ENCODE measurements around the gene XIRP1. TPM values are rescaled to one million over a fixed set of nuclear protein-coding genes. Genes with fewer than 3 reads are reported as not detected.
"Not testable (repeated sequence)": the region's sequence is repeated elsewhere in the genome, so short reads cannot be mapped to it uniquely, and the experiment has no call there.

XIRP1 gene
- total RNA-seq, 1 donor = under 0.01 TPM

DNA sequence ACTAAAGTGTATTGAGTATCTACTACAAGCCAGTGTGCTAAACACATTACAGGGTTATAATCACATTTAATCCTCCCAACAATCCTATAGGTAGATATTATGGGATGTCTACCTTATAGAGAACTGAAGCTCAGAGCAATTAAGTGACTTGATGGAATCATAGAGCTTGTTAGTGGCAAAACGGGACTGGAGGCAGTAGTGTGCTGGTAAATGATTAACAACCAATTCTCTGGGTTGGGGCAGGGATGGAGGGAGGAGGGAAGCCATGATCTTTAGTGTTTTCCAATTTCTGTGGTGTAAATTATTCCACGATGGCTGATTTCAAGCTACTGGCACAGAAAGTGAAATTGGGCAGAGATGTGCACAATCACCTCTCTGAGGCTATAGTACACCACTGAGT lies 20.5 kb downstream of the XIRP1 start:
- DNase-seq (ENCODE audit: low read depth in 2 of 3, low spot score in 2 of 3) = no peak

DNA sequence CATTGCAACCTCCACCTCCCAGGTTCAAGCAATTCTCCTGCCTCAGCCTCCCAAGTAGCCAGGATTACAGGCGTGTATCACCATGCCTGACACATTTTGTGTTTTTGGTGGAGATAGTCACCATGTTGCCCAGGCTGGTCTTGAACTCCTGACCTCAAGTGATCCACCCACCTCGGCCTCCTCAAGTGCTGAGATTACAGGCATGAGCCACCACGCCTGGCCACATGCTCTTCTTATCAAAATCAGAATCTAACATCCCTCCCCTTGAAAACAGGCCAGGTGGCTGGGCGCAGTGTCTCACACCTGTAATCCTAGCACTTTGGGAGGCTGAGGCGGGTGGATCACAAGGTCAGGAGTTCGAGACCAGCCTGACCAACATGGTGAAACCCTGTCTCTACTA lies 21.5 kb downstream of the XIRP1 start:
- not testable (repeated sequence) for DNase-seq (ENCODE audit: low read depth in 2 of 3, low spot score in 2 of 3)

DNA sequence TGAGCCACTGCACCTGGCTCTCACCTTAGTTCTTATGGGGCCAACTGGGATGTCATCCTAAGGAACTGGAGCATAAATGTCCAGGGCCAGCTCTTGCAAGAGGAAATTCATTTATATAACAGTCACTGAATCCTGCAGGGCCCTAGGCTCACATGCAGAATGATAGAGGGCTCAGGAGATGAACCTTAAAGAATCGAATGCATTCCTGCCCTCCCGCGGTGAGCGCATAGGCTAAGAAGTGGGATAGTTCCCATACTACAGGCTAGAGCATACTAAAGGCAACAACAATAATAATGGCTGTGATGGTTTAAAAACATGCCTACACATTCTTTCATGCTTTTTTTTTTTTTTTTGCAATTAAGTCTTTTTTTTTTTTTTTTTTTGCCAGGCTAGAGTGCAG lies 21.9 kb downstream of the XIRP1 start:
- no peak for DNase-seq (ENCODE audit: low read depth in 2 of 3, low spot score in 2 of 3)

DNA sequence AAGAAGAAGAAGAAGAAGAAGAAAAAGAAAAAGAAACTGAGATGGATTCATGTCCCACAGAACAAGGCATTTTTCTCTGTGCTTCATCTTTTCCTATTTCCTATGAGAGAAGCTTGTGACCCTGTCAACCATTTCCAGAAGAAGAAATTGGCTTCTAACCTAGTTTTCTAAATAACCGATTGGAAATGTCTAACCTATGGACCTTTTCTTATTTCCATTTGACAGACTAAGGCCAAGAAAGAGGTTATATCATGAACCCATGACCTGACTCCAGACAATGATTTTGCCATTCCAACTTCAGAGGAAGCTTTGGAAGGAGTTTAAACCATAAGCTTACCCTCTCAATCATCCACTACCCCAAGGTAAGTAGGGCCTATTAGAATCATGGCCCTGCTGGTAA lies 22.7 kb downstream of the XIRP1 start:
- DNase-seq (ENCODE audit: low read depth in 2 of 3, low spot score in 2 of 3) = no peak

- no peak for DNase-seq (ENCODE audit: low read depth in 2 of 3, low spot score in 2 of 3)
Observed at GRCh38 chr3:39168156-39168780, 24.1 kb downstream of the XIRP1 start.

DNA sequence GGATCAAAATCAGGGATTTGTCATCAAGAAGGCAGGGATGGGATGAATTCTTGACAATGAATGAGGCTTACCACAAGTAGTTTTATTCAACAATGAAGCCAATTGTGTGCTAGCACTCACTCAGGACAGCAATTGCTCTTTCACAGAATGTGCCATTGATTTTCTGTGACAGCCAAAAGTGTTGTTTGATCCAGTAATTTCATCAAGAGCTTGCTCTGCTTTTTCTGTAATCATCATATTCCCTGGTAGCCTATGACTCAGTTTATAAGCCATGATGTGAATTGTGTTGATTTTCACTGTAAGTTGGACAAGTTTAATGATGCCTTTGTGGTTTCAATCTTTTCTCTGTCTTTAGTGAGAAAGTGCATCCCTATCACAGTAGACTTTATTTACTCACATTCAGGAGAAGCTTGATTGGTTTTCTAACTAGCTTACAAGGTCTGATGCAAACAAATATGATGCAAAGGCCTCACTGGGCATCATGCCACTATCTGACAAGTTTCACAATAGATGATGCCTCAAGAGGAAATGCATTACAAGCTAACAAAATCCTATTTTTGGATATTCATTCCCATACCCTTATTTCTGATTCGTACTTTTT lies 25.4 kb downstream of the XIRP1 start:
- DNase-seq (ENCODE audit: low read depth in 2 of 3, low spot score in 2 of 3) = no peak

GRCh38 chr3:39166134-39166710 lies 26.2 kb downstream of the XIRP1 start:
- DNase-seq (ENCODE audit: low read depth in 2 of 3, low spot score in 2 of 3) = peak in 1 of 3 donors; percentile 39

GRCh38 chr3:39165518-39165917 lies 26.9 kb downstream of the XIRP1 start:
- no peak for DNase-seq (ENCODE audit: low read depth in 2 of 3, low spot score in 2 of 3)

DNA sequence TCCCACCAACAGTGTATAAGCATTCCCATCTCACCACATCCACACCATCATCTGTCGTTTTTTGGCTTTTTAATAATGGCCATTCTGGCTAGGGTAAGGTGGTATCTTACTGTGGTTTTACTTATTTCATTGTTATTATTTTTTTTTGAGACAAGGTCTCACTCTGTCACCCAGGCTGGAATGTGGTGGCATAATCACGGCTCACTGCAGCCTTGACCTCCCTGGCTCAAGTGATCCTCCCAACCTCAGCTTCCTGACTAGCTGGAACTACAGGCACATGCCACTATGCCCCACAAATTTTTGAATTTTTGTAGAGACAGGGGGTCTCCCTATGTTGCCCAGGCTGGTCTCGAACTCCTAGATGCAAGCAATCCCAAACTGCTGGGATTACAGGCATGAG lies 28.0 kb downstream of the XIRP1 start:
- no peak for DNase-seq (ENCODE audit: low read depth in 2 of 3, low spot score in 2 of 3)

DNA sequence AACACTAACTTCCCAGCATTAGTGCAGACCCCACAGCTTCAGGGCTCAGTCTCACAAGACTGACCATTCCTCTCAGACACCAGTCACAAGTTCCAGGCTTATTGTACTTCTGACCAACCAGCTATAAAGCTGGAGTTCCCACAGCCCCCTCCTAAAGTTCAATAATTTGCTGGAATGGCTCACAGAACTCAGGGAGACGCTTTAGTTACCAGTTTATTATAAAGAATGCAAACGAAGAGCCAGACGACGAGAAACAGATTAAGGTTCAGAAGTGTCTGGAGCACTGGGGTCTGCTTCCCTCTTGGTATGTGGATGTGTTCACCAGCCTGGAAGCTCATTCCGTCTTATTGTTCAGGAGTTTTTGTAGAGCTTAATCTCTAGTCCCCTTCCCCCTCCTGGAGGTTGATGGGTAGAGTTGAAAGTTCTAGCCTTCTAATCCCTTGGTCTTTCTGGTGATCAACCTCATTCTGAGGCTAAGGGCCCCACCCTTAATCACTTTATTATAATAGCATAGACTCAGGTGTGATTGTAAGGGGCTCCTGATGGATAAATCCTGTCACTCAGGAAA lies 34.2 kb downstream of the XIRP1 start:
- DNase-seq (ENCODE audit: low read depth in 2 of 3, low spot score in 2 of 3) = no peak

DNA sequence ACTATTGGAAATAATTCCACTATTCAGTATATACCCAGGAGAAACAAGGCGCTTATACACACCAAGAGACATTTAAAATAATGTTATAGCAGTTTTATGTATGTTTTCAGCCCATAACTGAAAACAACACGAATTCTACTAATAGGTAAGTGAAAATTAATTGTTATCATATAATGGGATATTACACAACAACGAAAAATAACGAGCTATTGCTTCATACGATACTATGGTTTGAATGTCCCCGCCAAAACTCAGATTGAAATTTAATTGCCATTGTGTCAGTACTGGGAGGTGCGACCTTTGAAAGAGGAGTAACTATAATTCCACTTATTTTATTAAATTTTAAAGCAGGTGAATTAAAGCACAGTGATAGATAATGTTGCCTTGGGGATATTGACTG lies 35.0 kb downstream of the XIRP1 start:
- no peak for DNase-seq (ENCODE audit: low read depth in 2 of 3, low spot score in 2 of 3)

DNA sequence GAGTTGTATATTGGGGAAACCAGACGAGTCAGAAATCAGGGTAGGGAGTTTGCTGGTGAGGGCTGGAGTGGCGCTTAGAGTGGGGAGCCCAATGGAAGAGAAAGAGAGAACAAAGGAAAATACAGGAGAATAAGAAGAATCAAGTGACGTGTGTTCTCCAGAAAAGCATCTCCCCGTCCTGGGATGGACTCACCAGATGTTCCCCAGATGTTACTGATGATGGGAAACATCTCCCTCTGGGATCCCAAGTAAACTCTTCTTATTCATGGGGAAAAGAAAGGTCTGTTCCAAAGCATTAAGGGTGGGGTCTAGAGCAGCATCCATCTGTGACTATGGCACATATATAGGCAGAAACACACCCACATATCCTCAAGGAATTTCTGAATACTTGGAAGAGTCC lies 36.0 kb downstream of the XIRP1 start:
- DNase-seq (ENCODE audit: low read depth in 2 of 3, low spot score in 2 of 3) = no peak

GRCh38 chr3:39154280-39155021 lies 37.9 kb downstream of the XIRP1 start:
- DNase-seq (ENCODE audit: low read depth in 2 of 3, low spot score in 2 of 3) = no peak

DNA sequence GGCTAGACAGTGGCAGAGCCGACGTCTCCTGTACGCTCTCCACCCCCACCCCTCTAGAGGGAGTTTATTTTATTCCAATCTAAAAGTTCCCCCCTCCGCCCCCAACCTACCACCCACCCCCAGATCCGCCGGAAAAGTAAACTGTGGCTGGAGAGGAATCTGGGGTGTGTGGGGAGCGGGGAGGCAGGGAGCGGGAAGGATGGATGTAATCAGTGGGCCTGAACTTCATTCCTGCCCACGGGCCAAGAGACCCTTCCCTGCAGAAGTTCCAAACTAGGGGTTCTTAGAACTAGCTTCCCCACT lies 38.5 kb downstream of the XIRP1 start:
- no peak for DNase-seq (ENCODE audit: low read depth in 2 of 3, low spot score in 2 of 3)

DNA sequence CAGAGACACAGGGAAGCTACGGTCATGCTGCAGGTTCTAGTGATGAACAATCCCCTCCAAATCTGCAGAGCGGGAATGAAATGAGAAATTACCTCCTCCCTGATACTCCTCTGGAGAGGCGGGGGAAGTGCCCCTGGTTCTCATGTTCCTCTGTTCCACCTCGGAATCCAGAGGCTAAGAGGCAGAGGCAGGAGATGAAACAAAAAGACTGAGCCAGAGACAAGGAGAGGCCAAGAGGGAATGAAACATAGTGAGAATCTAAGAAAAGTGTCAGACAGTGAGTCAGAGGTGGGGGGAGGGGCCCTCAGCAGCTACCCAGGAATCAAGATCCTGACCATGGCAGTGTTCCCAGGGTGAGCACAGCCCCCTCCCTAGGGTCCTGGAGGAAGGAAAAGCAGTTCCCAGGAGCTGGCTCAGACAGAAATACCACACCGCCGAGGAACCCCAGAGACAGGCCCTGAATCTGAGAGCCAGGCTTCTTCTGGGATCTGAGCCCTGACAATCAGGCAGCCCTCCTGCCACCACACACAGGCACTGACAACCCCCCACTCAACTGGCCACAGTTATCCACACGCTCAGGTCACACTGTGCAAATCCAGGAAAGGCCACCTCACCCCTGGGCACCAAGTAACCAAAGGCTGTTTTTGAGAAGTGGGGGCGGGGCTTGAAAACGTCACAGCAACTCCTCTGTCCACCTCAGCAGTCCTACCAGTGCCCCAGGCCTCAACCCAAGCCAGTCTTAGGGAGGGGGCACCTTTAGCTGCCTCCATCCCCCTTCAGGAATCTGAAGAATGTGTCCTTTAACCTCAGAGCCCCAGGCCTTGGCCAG lies 41.4 kb downstream of the XIRP1 start:
- no peak for DNase-seq (ENCODE audit: low read depth in 2 of 3, low spot score in 2 of 3)

GRCh38 chr3:39150148-39150802 lies 42.1 kb downstream of the XIRP1 start:
- no peak for DNase-seq (ENCODE audit: low read depth in 2 of 3, low spot score in 2 of 3)

GRCh38 chr3:39149498-39150147 lies 42.8 kb downstream of the XIRP1 start:
- no peak for DNase-seq (ENCODE audit: low read depth in 2 of 3, low spot score in 2 of 3)

- DNase-seq (ENCODE audit: low read depth in 2 of 3, low spot score in 2 of 3) = no peak
Observed at GRCh38 chr3:39149059-39149455, 43.3 kb downstream of the XIRP1 start.

GRCh38 chr3:39148435-39149058 lies 43.8 kb downstream of the XIRP1 start:
- DNase-seq (ENCODE audit: low read depth in 2 of 3, low spot score in 2 of 3) = peak in 1 of 3 donors; percentile 70

All from hematopoietic multipotent progenitor cell (in vitro differentiated cells).